Inflammatory macrophage (primary cell): ENCODE results near the gene FASN.

Experiments
- DNase-seq, 2 donors: peaks; one replicate each; pipeline ENCODE4 v3.0.0-alpha.2; 2020 to 2022

Gene FASN

DNA sequence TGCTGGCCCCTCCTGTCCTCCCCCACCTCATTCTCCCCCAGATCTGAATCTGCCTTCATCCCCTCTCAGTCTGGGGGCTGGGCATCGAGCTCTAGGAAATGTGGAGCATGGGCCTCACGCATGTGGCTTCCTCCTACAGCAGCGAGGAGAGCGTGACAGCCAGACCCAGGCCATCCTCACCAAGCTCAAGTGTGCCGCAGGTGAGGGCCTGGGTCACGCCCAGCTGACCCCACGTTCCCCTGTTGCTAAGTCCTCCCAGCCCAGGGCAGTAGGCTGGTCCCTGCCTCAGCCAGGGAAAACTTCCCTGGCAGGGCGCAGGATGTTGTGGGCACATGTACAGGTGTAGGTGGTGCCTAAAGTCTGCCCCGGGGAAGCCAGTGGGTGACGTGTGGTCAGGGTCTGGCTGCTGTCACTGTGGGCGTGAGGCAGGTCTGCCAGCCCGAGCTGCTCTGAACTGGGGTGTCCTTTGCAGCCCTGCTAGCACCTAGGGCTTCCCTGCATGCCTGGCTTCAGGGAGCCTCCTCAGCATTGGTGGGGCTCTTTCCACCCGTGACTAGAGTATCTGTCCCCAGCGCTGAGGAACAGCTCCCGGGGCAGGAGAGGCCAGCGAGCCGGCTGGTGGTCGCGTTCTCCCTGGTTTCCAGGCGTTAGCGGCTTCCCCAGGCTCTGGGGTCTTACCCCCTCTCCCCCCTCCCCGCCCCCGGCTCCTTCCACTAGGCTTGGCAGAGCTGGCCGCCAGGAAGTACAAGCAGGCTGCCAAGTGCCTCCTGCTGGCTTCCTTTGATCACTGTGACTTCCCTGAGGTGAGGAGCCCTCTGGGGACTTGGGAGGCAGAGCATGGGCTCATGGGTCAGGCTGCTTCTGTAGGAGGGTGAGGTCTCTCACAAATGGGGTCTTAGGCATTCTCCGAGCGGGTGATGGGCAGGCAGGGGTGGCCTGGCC is 42.7 kb downstream of the FASN start:
- DNase-seq, result no peak

DNA sequence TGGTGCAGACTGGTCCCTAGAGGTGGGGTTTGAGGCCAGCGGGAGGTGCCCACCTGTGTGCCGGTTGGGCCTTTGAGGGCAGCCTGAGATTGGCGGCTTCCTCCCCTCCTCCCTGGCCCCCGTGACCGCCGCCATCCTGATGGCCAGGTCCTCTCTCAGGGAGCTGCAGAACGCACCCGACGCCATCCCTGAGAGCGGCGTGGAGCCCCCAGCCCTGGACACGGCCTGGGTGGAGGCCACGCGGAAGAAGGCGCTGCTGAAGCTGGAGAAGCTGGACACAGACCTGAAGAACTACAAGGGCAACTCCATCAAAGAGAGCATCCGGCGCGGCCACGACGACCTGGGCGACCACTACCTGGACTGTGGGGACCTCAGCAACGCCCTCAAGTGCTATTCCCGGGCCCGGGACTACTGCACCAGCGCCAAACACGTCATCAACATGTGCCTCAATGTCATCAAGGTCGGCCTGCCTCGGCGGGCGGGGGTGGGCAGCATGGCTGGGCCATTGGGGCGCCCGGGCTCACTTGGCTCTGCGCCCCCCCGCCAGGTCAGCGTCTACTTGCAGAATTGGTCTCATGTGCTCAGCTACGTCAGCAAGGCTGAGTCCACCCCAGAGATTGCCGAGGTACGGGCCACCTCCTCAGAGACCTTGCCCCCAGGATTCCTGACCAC is 43.5 kb downstream of the FASN start:
- DNase-seq, result no peak

DNA sequence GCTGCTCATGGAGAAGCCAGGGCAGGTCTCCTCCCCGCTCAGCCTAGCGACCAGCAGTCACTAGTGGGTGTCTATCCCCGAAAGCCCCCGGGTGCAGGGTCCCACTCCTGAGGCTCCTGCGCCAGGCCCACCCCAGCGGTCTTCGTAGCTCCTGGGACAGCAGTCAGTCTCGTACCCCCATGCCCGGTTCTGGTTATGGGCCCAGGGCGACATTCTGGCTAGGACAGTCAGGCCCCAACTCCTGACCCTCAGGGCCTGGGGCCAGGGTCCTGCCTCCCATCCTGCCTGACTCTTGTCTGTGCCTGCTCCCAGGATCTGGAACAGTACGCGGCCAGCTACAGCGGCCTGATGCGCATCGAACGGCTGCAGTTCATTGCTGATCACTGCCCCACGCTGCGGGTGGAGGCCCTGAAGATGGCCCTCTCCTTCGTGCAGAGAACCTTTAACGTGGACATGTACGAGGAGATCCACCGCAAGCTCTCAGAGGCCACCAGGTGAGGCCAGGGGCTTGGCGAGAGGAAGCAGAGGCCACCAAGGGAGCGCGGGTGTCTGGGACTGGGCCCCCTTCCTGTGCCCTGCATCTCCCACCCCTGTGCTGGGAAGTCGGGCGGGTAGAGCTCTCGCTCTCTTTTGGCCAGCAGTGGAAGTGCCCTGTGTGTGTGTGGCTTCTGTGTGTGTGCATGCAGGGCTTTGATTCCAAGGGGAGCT is 44.3 kb downstream of the FASN start:
- no peak for DNase-seq

DNA sequence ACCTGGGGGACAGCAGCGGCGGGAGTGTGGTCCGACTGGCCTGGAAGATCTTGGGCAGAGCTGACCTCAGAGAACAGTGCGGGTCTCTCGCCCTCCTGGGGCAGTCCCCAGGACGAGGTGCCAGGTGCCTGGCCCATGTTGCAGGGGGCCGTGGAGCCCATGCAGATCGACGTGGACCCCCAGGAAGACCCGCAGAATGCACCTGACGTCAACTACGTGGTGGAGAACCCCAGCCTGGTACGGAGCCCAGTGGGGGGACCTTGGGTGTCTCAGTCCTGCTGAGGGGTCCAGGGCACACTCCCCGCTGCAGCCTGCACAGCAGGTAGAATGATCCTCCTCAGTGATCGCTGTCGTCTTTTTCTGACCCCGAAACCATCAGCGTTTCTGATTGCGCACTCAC is 44.9 kb downstream of the FASN start:
- no peak for DNase-seq

DNA sequence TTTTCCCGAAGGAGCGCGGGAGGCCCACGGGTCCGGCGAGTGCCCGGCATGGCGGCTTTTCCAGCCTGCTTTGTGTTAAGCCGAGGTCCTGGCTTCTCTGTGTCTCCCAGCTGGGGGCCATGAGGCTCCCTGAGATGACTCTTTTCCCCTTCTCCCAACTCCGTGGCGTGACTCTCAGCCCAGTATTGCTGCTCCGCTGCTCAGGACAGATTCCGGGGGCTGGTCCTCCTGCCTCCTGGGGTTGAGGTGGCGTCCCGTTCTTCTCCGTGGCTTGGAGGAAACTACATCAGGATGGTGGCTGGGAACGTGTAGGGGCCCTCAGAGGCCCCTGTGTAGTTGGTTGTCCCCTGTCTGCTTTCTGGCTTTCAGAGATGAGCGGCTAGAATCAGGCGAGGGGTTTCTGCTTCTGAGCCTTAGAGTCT is 45.4 kb downstream of the FASN start:
- DNase-seq, result no peak

DNA sequence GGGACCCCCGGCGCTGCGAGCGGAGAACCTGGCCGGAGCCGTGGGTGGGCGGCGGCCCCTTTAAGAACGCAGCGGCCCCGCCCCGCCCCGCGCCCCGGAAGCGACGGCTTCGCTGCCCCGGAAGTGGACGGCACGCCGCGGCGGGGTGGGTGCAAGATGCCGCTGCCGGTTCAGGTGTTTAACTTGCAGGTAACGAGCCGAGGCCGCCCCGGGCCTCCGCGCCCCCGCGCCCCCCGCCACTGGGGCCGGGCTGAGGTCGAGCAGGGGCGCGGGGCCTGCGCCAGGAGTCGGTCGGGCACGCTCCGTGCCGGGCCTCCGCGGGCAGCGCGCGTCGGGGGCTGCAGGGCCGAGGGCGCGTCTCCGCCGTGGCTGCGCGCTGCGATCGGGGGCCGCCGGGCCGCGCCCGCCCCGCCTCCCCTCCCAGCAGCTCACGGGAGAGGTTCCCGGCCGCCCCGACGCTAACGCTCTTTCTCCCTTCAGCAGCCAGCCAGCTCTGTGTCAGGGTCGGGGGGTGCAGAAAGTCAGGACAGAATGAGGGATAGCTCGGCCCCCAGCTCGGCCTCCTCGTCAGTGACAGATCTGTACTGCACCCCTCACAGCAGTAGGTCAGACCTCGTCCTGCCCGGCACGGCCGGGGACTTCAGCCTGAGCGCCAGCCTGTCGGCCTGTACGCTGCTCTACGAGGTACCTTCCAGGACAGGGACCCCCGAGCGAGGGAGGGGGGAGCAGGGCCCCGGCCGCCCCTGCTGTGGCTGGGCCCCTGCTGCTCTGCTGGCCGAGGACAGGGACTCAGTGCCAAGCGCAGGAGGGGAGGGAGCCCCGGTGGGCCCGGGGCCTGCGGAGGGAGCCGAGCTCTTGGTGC is 46.0 kb downstream of the FASN start, which contains the start of the genes GPS1 and RFNG:
GPS1 (plus strand) TSS at position 123 of the 862 bp plus-strand sequence; CDS start at position 157, 34 bp downstream.
RFNG (minus strand) TSS at position 36 of the 862 bp plus-strand sequence. CDS start 45 bp downstream, outside the sequence.
- peak; percentile 55 to 77 for DNase-seq

DNA sequence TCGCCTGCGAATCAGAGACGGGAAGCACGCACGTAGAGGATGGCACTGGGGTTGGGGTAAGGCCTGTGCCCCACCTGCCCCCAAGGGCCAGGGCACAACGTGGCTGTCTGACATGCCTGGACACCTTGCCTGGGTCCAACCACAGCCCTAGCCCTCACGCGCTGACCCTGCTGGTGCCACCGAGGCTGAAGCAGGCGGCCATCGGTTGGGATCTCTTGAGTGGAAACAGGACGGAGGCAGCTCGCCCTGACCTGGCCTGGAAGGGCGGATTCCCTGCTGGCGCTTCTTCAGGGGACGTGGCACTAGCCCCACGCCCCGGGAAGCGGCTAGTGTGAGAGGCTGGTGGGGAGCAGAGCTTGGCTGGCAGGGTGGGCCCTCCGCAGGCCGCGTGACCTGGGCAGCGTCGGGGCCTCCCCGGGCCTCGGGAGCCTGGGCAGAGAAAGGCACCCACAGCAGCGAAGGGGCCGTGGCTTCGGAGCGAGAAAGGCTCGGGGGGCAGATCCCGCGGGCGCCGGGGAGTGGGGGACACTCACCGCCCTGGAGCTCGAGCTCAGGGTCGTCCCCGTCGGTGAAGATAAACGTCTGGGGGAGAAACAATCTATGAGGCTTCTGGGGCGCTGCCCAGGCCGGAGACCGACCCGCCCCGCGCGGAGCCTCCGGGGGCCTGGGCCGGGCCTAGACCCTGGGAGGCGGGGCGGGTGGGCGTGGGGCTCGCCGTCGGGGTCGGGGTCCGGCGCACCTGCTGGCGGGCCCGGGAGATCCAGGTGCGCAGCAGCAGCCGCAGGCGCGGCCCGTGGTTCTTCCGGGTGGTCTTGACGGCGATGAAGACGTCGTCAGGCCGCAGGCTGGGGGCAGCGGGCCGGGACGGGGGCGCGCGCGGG is 47.0 kb downstream of the FASN start:
- no peak for DNase-seq

DNA sequence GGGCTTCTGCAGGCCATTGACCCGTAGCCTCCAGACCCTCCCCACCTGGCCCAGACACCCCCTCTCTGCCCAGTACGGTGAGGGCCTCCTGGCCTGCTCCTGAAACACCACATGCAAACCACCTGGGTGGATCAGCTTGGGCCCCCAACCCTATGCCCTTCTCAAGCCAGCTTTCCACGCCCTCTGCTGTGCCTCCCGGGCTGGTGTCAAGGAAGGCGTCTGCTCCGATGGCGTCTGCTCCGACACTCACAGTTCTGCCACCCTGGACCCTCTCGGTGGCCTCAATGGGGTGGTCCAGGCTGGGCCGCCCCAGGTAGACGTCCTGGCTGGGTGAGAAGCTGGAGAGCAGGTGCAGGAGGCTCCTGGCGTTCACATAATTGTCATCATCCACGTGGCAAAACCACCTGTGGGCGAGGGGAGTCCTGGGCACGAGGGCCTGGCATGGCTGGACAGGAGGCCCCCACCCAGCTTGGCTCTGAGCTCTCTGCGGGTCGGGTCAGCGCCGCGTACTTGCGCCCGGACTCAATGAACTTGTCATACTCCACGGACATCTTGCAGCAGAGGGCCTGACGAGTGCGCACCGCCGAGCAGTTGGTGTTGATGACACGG is 47.8 kb downstream of the FASN start:
- no peak for DNase-seq

DNA sequence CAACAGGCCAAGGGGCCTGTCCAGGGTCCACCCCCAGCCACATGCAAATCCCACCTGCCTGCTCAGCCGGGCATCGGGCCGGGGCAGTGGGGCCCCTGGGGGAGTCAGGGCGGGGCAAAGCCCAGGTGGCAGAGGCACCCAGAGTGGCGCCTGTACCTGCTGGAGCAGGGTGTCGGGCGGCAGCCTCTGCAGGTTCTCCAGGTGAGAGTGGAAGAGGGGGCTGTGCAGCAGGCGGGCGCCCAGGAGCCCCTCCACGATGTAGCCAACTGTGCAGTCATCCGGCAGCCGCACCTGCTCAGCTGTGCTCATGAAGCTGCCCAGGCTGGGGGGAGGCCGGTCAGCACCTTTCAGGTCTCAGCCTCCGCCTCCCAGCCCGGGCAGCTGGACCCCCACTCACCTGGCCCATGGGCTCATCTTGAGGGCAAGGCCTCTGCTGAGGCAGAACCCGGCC is 48.5 kb downstream of the FASN start:
- DNase-seq, result no peak

DNA sequence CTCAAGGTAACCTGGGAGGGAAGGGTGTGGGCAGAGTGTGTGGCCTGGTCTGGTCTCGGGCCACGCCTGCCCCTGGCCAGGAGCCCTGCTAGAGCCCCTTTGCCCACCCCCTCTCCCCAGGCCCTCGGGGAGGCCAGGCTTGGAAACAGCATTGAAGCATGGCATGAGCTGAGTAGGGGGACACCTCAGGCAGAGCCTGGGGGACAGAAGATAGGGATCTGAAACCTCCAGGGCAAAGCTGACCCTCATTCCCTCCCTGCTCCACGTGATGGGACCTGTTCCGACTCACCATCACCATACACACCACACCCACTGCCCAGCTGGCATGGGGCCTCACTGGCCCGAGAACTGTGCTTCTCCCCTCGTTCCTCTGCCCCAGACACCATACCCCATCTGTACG is 48.9 kb downstream of the FASN start:
- no peak for DNase-seq

DNA sequence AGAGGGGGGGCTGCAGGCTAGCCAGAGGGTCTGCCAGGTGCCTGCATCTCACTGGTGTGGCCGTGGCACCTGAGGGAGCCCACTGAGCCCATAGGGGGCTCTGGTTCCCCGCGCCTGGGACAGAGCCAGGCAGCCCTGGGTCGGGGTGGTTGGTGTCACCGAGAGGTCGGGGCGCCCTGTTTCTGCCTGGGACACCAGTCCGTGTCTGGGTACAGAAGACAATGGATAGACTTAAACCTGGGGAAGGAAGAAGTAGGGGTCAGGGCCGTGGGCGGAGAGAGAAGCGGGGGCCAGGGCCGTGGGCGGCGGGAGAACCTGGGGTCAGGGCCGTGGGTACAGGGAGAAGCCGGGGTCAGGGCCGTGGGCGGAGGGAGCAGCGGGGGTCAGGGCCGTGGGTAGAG is 49.5 kb downstream of the FASN start:
- no peak for DNase-seq

DNA sequence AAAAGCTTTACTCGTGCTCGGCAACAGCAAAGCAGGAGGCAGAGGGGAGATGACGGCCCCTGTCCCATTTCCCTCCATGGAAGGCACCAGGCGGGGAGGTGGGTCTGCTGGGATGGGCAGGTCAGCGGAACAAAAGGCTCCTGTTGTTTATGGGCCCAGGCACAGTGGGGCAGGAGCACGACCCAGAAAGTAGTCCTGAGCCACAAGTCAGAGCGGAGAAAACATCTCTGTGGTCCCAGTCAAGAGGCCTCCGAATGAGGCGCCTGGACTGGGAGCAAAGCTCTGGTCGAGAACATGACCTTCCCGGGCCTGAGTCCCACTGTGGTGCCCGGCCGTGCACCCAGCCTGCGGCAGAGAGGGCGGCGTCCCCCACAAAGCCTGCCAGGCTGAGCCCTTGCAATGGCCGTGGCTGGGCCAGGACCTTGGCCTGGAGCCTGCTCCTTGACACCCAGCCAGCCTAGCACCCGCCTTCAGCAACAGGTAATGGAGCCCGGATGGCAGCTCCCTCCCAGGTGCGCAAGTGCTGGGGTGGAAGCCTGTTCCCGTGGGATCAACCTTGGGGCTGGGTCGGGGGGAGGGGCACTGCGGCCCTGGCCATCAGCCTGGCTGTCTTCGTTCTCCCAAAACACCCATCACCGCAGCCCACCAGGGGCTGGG is 50.0 kb downstream of the FASN start:
- DNase-seq, result no peak

DNA sequence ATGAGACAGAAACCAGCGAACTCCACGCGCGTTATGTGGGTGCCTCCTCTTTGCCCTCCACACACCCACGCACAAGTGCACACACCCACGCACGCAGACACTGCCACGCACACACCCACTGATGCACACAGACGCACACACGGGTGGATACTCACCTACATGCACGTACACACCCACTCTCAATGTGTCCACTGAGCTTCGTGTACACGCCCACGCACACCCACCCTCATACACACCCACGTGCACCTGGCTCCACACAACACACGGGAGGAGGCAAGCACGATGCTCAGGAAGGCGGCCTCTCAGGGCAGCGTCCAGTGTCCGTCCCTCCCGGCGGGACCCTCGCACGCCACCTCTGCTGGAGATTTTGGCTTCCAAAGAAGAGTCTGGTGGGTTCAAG is 50.7 kb downstream of the FASN start:
- DNase-seq, result no peak

DNA sequence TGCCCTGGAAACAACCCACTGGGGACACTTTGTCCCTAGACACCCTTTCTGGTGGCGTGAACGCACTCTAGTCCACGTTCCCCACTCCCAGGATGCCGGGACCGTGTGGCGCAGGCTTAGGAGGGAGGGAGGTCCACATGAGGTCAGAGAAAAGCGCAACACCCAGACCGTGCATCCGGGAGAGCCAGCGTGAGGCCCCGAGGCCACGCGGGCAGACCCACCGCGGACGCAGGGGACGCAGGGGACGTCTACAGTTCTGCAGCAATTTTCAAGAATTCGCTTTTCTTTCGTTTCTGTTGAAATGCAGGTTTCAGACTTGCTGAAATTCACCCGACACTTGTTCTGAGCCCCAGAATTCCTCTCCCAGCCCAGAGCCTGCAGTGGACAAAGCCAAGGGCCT is 51.1 kb downstream of the FASN start:
- DNase-seq, result no peak

DNA sequence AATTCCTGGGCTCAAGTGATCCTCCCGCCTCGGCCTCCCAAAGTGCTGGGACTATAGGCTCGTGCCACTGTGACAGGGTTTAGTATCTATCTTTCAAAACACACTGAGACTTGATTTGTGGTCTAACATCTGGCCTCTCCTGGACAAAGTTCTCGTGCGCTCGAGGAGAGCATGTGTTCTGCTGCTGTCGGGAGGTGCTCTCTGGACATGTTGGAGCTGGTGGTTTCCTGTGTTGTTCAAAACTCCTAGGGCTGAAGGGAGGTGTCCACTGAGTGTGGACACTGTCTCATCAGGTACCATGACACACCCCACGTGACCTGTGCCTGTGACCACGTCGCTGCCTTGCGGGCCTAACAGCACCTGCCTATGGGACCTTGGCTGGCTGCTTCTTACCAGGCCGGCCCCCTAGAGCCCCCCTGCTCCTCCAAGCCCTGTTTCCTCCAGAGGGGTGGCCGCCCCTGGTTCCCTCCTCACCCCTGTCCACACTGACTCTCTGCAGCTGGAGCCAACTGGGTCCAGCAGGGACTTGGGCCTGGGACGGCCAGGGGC is 52.0 kb downstream of the FASN start:
- no peak for DNase-seq

DNA sequence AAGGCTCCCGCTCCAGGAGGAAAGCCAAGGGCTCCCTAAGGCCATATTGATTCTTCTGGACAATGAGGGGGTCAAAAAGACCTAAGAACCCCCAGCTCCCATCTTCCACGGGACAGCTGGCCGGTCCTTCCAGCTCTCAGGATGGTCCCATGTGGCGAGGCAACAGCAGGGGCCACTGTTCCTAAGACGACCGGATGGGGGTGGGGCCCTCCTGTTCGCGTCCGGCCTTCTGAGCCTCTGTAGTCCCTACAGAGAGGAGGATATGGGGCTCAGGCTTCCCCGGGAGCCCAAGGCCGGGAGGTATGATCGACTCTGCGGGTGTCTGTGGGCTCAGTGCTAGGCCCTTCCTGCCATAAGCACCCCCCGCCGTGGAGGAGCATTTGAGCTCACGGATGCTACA is 54.5 kb downstream of the FASN start:
- no peak for DNase-seq

DNA sequence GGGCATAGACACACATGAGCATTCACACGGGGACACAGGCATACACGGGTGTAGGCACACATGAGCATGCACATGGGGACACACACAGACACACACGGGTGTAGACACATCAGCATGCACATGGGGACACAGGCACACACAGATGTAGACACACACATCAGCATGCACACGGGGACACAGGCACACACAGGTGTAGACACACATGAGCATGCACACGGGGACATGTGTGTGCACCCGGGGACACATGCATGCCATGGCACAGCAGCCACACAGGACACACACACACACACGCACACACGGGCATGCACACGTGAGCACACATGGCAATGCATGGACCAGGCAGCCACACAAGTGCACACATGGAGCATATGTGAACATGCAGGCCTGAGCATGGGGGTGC is 55.4 kb downstream of the FASN start:
- no peak for DNase-seq

DNA sequence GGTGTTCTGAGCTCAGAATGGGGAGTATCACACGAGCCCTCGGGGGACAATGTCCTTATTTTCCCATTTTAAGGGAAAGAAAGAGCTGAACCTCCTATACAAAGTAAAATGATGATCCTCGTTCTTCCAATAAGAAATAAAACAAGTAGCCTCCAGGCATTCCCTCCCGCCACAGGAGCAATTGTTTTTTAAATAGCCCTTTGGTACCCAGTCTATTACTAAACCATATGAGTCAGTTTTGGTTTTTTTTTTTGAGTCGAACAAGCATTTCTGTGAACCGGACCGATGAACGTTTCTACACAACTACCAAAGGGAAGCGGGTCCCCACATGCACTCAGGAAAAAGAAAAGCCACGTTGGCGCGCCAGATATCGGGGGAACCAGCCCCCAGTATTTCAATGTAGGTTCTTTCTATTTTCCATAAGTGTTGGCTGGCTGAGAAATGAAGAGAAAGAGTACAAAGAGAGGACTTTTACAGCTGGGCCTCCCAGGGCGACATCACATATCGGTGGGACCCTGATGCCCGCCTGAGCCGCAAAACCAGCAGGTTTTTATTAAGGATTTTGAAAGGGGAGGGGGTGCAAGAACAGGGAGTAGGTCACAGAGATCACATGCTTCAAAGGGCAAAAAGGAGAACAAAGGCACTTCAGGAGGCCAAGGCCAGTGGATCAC is 56.8 kb downstream of the FASN start:
- peak; percentile 18 to 36 for DNase-seq

DNA sequence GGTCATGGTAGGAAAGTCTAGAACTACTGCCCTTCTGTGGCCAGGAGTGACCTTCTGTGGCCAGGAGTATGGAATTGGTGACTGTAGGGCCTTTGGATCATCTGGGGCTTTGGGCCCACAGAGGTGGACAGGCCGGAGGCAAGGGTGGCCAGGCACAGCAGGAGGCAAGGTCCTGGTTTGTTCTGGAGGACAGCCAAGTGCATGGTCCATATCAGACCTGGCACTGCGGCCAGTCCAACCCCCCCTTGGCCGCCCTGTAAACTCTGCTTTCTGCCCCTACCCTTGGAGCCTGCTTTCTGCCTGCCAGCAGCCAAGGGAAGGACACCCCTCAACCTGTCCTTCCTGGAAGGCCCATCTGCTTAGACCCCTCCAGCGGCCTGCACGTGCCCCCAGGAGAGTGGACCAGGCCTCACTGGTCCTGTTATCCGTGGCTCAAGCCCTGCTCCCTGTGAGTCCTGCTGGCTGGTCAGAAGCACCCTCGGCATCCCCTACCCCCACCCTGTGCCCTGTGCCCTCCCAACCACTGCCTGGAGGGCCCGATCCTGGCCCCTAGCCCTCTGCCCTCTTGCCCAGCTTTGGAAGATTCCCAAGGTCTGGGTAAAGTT is 58.2 kb downstream of the FASN start:
- DNase-seq, result no peak
